OCI-LY7 (cell line): ENCODE results near the gene FOXRED1. TPM values are rescaled to one million over a fixed set of nuclear protein-coding genes. Genes with fewer than 3 reads are reported as not detected.
"Not testable (repeated sequence)": the region's sequence is repeated elsewhere in the genome, so short reads cannot be mapped to it uniquely, and the experiment has no call there.

ENCODE experiments used
- BruUV-seq: library from RNA; stranded (reverse); fragments of 400-500 nt; replicated peaks from 2 replicates; lab custom pipeline; 2021; lab: Mats Ljungman, UMichigan
- CTCF ChIA-PET: fragments of 300-600 bp; sonication (Branson Sonifier 250); formaldehyde crosslinking; loops from one replicate; lab custom pipeline; 2022; ENCODE audit warnings: antibody characterized with exemption; ENCODE audit not compliant: unreplicated experiment; lab: Charles Lee
- POLR2A ChIA-PET: fragments of 300-600 bp; sonication (Branson Sonifier 250); formaldehyde crosslinking; loops from one replicate; lab custom pipeline; 2022; ENCODE audit warnings: antibody characterized with exemption; lab: Charles Lee
- DNase-seq: peaks from one replicate; pipeline ENCODE4 v3.0.0-alpha.2; 2015; ENCODE audit warnings: low spot score
- H2AFZ ChIP-seq: fragments of 200-600 bp; sonication (generic), shearing (Covaris generic); 2 replicates; pipeline ENCODE4 v1.6.1; 2014; ENCODE audit warnings: mild to moderate bottlenecking, antibody characterized with exemption, low read length, moderate library complexity
- H3K27ac ChIP-seq: fragments of 200-600 bp; sonication (generic); 2 replicates; pipeline ENCODE4 v1.5.1; 2014; ENCODE audit warnings: mixed run types, low read depth, mild to moderate bottlenecking, moderate library complexity, low read length, inconsistent platforms; ENCODE audit not compliant: poor library complexity, severe bottlenecking
- H3K36me3 ChIP-seq: fragments of 200-600 bp; sonication (generic); 2 replicates; pipeline ENCODE4 v1.6.1; 2014; ENCODE audit warnings: mild to moderate bottlenecking, antibody characterized with exemption, low read length, moderate library complexity, mixed read lengths; ENCODE audit not compliant: insufficient read depth
- H3K4me1 ChIP-seq: fragments of 200-600 bp; sonication (generic); 2 replicates; pipeline ENCODE4 v1.5.1; 2014; ENCODE audit warnings: mild to moderate bottlenecking, low read length; ENCODE audit not compliant: insufficient read depth, poor library complexity, severe bottlenecking
- H3K4me2 ChIP-seq: fragments of 200-600 bp; sonication (generic); 2 replicates; pipeline ENCODE4 v1.6.1; 2014; ENCODE audit warnings: mild to moderate bottlenecking, low read length
- H3K4me3 ChIP-seq: fragments of 200-600 bp; sonication (generic); 2 replicates; pipeline ENCODE4 v1.5.1; 2014; ENCODE audit warnings: mild to moderate bottlenecking, low read depth, low read length; ENCODE audit not compliant: poor library complexity, severe bottlenecking
- H3K79me2 ChIP-seq: fragments of 200-600 bp; sonication (generic); 2 replicates; pipeline ENCODE4 v1.6.1; 2016; ENCODE audit warnings: low read depth, mild to moderate bottlenecking, low read length, moderate library complexity, mixed read lengths; ENCODE audit not compliant: insufficient read depth
- H3K9me2 ChIP-seq: fragments of 200-600 bp; sonication (generic); 2 replicates; pipeline ENCODE4 v1.6.1; 2016; ENCODE audit warnings: mild to moderate bottlenecking, low read length, mixed read lengths; ENCODE audit not compliant: insufficient read depth
- H3K9me3 ChIP-seq: fragments of 200-600 bp; sonication (generic); 2 replicates; pipeline ENCODE4 v1.6.1; 2014; ENCODE audit warnings: mild to moderate bottlenecking, mixed run types, low read length, mixed read lengths
- H4K20me1 ChIP-seq: fragments of 200-600 bp; sonication (generic); 2 replicates; pipeline ENCODE4 v1.6.1; 2014; ENCODE audit warnings: mild to moderate bottlenecking, antibody characterized with exemption, low read length, moderate library complexity, mixed read lengths; ENCODE audit not compliant: insufficient read depth
- CTCF ChIP-seq: fragments of 200-600 bp; sonication (generic); conservative IDR thresholded peaks from 2 replicates; pipeline ENCODE4 v1.5.1; 2014; ENCODE audit warnings: mild to moderate bottlenecking, antibody characterized with exemption, low read length, moderate library complexity, mixed read lengths
- EZH2phosphoT487 ChIP-seq: fragments of 200-600 bp; sonication (generic); IDR thresholded peaks from 2 replicates; pipeline ENCODE4 v1.6.1; 2018; ENCODE audit warnings: low read depth, borderline replicate concordance, mild to moderate bottlenecking, mixed run types, antibody characterized with exemption, low read length, moderate library complexity, mixed read lengths
- intact Hi-C: fragments of 100-400 bp; cut with micrococcal nuclease; formaldehyde crosslinking; loops from one replicate; pipeline ENCODE4 v1.10.0; 2022; ENCODE audit not compliant: unreplicated experiment
- total RNA-seq, 2 experiments: library from RNA; depleted of rRNA in 1 of 2; stranded (reverse); fragments of >200 nt in 1 of 2; shearing (Covaris generic) in 1 of 2; gene quantifications; 2 replicates each; pipeline ENCODE4 v1.2.3, GENCODE V29; 2014 to 2022

The FOXRED1 gene
- total RNA-seq, 2 experiments from 2014 or later: 42.5 to 62.4 TPM

GRCh38 chr11:126246636-126247035 is 22.3 kb upstream of the FOXRED1 start:
- no peak for TF ChIP-seq CTCF
- no peak for TF ChIP-seq EZH2phosphoT487
- H3K4me1 ChIP-seq: no peaks in the 10 kb centered on the region
- CTCF ChIA-PET: no interaction called here
- no peaks in the 10 kb centered on the region for H3K79me2 ChIP-seq
- no peak overlapping the region for H2AFZ ChIP-seq
- no peaks in the 10 kb centered on the region for H4K20me1 ChIP-seq
- H3K27ac ChIP-seq: no peak overlapping the region
- no peaks in the 10 kb centered on the region for H3K9me3 ChIP-seq
- DNase-seq: no peak
- POLR2A ChIA-PET: interaction anchor here (0.6 kb wide), 1 partner anchor 16 kb away, joined by 3 read pairs; no protein-coding TSS in a partner anchor
- H3K9me2 ChIP-seq: no peaks in the 10 kb centered on the region
- intact Hi-C loops: no loop called here
- no TSS peak for BruUV-seq
- H3K4me2 ChIP-seq: no peak overlapping the region
- peaks cover 37% of the 10 kb centered on the region for H3K36me3 ChIP-seq
- no peak overlapping the region for H3K4me3 ChIP-seq

GRCh38 chr11:126253265-126253664 is 15.7 kb upstream of the FOXRED1 start:
- Histone ChIP-seq H3K4me1 (no peaks in the 10 kb centered on the region), H3K36me3 (peaks cover 66% of the 10 kb centered on the region), H2AFZ (no peak overlapping the region), H3K4me3 (no peak overlapping the region), H4K20me1 (no peaks in the 10 kb centered on the region), H3K9me3 (no peaks in the 10 kb centered on the region), H3K27ac (no peak overlapping the region), H3K9me2 (no peaks in the 10 kb centered on the region), H3K79me2 (no peaks in the 10 kb centered on the region), H3K4me2 (no peak overlapping the region)
- DNase-seq: no peak
- intact Hi-C loops: no loop called here
- POLR2A ChIA-PET: interaction anchor here (0.9 to 1.8 kb wide), 2 partner anchors 9 to 41 kb away, joined by 3 to 6 read pairs; partner anchors contain the start of gene FAM118B
- no peak for TF ChIP-seq CTCF
- CTCF ChIA-PET: no interaction called here
- no TSS peak for BruUV-seq

- Histone ChIP-seq H3K4me3 (no peak overlapping the region), H3K4me2 (no peak overlapping the region), H3K4me1 (no peaks in the 10 kb centered on the region), H3K79me2 (no peaks in the 10 kb centered on the region), H4K20me1 (no peaks in the 10 kb centered on the region), H3K9me3 (no peaks in the 10 kb centered on the region), H3K9me2 (no peaks in the 10 kb centered on the region), H3K36me3 (peaks cover 67% of the 10 kb centered on the region), H3K27ac (no peak overlapping the region), H2AFZ (no peak overlapping the region)
- ChIA-PET CTCF (no interaction called here), POLR2A (interaction anchor here (0.5 to 0.9 kb wide), 3 partner anchors 36 to 80 kb away, joined by 3 read pairs; no protein-coding TSS in a partner anchor)
- intact Hi-C loops: no loop called here
- no peak for DNase-seq
- no TSS peak for BruUV-seq
- TF ChIP-seq CTCF: no peak
- no peak for TF ChIP-seq EZH2phosphoT487
Measured at GRCh38 chr11:126254819-126255218, 14.1 kb upstream of the FOXRED1 start.

- H3K4me2 ChIP-seq, BruUV-seq, DNase-seq, H3K27ac ChIP-seq, H3K9me2 ChIP-seq, POLR2A ChIA-PET, H3K79me2 ChIP-seq, H3K4me1 ChIP-seq, CTCF ChIA-PET, intact Hi-C loops, H4K20me1 ChIP-seq, H2AFZ ChIP-seq, H3K9me3 ChIP-seq, H3K4me3 ChIP-seq: not testable (repeated sequence)
- peaks cover 72% of the 10 kb centered on the region for H3K36me3 ChIP-seq
Measured at GRCh38 chr11:126255507-126255906, 13.4 kb upstream of the FOXRED1 start.
